ENCODE data around the gene IL1A.

IL1A gene

DNA sequence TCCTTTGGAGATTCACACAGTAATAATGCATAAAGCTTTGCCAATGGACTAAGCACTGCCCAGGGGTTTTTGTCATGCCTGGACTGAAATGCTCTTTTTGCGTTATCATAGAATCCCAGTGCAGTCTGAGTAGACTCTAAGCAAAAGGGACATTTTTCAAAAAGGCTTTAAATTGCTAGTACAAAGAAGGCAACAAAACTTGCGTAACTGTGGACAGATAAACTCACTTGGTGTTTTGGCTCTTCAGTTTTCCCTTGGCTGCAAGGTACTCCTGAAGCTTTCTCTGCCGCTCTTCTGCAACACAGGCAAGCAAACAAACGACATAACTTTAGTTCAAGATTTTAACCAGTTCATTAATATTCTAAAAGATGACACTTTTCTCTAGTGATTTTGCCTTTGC is 22.0 kb downstream of the IL1A start:
- DNase-seq (ENCODE audit: low spot score) = no peak

DNA sequence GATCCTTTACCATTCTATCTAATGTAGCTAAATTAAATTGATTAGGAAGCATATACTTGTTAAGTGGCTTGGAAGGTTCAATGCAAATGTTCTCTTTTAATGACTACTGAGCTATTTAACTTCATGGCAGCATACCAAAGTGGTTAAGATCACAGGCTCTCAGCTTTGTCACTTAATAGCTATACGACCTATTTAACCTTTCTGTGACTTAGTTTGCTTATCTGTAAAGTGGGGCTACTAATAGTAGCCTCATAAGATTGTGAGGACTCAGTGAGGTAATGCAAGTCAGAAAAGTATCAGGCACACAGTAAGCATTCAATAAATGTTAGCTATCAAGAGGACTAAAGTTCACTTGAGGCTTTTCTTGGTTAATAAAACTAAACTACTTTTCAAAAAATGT is 24.1 kb downstream of the IL1A start:
- DNase-seq (ENCODE audit: low spot score) = no peak

DNA sequence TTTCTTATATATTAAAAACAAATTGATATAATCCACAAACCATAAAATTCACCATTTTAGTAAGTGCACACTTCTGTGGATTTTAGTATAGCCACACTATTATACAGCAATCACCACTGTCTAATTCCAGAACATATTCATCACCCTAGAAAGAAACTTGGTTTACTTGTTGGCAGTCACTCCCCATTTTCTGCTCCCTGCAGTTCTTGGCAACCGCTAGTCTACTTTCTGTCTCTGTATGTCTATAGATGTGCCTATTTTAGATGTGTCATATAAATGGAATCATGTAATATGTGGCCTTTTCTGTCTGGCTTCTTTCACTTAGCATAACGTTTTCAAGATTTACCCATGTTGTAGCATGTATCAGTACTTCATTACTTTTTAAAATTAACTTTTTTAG is 25.6 kb downstream of the IL1A start:
- DNase-seq (ENCODE audit: low spot score) = no peak

DNA sequence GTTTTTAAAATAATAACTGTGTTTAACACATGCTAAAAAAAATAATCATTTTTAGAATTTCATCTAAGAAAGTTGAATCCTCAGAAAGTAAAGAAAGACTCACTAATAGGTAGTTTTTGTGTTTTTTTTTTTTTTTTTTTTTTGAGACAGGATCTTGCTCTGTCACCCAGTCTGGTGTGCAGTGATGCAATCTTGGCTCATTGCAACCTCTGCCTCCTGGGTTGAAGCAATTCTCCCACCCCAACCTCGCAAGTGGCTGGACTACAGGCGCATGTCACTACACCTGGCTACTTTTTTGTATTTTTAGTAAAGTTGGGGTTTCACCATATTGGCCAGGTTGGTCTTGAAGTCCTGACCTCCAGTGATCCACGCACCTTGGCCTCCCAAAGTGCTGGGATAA is 27.0 kb downstream of the IL1A start:
- no peak for DNase-seq (ENCODE audit: low spot score)

DNA sequence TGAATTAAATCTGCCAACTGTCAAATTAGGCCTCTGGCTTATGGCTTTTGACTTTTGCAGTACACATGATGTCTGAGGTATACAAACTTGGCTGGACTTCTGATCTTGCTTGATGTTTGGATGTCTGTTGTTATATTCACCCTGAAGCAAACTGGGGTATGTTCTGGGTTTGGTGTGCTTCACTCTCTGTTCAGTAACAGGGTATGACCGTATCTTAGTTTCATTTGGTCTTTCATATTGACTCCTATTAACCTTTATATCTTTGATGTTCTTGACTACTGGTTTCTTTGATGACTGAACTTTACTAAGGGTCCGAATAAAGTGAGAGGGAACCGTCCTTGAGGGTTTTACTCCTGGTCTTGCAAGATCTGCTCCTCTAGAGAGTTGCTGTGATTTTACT is 28.1 kb downstream of the IL1A start:
- no peak for DNase-seq (ENCODE audit: low spot score)

DNA sequence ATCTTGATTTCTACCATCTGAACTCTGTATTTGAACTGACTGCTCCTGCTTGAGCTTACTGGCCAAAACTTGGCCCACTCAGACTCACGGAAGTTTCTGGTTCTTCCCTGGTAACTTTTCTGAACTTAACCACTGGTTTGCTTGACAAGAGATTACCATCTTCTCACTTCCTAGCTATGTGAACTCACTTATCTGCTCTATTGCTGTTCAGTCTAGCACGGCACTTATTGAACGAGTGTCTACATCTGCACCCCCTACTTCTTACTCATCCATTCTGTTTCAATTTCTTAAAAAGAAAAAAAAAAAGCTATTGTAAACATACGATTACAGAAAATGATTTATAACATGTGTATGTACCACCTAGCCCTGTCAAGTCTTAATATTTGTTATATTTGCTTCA is 28.8 kb downstream of the IL1A start:
- DNase-seq (ENCODE audit: low spot score) = no peak

DNA sequence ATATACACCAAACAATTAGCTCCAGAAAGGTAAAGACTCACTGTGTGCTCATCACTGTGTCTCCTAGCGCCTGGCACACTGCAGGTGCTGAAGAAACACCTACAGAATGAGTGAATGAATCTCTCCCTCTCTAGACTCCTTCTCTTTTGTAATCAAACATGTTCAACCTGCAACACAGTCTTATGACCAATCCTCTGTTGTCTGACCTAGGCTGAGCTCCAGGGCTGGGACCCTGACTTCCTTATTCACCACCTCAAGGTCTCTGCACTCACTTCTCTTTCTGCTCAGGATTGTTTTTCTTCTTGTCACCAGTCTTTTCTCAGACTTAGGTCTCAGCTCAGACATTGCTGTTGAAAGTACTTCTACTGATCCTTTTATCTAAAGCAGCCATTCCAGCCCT is 29.7 kb downstream of the IL1A start:
- no peak for DNase-seq (ENCODE audit: low spot score)

DNA sequence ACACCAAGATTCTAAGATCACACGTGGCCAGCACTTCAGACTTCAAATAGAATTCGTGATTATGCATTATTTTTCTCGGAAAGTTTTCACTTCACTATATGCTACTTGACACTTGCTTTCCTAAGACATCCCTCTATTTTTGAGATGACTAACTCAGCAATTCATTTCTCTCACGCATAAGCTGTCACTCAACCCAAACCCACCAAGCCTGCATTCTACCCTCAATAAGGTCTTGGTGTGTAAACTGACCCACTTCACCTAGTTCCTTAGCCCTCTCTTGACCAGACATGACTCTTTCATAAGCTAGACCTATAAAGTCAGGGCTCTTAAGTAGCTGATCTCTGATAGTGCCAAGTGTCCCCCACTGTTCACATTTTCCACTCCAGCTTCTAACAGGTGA is 31.6 kb downstream of the IL1A start:
- no peak for DNase-seq (ENCODE audit: low spot score)

DNA sequence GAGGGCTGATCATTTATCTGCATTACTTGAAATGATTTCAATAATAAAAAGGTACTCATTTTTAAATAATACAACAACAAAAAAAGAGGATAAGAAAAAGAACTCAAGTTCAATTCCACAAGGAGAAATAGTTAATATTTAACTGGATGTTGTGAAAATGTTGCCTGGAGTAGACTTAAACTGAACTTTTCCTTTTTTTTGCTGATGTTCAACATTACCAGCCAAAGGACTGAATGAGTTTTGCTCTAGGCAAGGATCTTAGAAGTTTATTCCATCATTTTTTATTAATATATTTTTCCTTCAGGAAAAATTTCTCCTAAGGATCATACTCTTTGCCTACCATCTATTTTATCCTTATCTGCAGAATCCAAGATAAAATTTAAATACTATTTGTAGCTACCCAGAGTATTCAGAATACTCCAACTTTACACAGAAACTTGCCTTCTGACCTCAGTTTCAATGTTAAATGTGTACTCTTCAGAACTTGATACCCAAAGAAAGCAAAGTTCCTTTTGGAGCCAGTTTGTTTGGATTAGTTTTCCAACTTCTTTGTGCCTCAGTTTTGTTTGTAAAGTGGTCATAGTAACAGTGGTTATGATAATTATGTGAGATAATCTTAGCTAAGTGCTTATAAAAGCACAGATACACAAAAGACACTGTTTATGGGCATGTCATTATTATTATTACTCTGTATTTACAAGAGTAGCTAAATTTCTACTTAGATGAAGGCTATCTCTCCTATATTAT is 32.7 kb downstream of the IL1A start:
- DNase-seq (ENCODE audit: low spot score) = no peak

DNA sequence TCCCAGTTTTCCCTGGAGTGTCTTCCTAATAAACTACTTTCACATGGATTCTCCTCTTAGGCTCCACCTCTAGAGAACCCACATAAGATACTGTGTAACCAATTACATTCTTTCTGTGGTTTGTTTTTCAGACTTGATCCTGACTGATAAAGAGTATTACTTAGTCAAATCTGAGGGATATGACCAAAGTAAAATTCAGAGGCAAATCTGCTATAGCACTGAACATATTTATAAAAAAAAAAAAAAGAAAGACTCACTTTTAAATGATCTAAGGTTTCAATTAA is 33.8 kb downstream of the IL1A start:
- DNase-seq (ENCODE audit: low spot score) = peak; percentile 31

DNA sequence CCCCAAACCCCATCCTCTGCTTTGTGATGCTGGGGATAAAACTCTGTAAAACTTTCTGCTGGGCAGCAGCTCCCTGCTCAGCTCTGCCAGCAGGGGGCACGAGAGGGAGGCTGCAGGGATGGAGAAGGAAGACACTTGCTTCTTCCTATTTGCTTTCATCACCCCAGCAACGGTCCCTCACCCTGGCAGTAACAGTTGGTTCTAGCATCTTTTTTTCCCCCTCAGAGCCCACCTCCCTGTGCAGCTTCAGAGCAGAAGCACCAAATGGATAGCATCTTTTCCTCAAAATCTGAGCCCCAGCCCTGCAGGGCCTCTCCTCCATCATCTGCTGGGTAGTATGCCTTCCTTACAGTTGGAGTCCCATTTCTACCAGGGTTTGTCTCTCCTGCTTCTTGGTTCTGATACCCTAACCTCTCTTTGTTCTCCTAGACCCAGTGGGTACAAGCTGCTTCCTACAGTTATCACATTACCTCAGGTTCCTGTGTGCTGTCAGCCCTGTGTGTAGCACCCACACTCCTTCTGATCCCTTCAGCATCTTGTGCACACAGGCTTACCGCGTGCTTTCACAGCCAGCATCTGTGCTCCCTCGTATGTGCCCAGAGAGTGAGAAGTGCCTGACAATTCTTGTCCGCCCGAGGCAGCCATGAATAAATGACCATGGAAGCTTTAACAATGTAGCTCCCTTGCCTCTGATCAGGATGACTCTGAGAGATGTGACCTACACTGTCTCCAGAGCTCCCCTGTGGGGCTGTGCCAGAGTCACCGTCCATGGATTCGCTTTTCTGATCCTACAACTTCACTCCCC is 34.3 kb downstream of the IL1A start:
- peak; percentile 78 for DNase-seq (ENCODE audit: low spot score)

DNA sequence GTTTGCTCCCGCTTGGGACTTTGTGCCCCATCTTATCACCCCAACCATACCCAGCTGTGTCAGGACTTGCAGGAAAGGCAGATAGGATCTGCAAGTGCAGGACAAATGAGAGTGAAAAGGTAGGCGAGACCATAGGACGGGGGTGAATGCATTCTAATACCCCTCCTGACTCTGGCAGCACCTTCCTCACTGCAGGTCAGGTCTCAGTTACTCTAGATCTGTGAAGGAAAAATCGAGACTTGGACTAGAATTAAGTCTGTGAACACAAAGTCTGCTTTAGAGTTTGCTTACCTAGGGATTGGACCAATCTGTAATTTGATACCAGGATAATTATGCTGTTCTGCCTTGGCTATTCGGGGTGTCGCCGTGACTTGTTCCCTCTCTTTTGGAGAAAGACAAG is 43.8 kb downstream of the IL1A start:
- no peak for DNase-seq (ENCODE audit: low spot score)

DNA sequence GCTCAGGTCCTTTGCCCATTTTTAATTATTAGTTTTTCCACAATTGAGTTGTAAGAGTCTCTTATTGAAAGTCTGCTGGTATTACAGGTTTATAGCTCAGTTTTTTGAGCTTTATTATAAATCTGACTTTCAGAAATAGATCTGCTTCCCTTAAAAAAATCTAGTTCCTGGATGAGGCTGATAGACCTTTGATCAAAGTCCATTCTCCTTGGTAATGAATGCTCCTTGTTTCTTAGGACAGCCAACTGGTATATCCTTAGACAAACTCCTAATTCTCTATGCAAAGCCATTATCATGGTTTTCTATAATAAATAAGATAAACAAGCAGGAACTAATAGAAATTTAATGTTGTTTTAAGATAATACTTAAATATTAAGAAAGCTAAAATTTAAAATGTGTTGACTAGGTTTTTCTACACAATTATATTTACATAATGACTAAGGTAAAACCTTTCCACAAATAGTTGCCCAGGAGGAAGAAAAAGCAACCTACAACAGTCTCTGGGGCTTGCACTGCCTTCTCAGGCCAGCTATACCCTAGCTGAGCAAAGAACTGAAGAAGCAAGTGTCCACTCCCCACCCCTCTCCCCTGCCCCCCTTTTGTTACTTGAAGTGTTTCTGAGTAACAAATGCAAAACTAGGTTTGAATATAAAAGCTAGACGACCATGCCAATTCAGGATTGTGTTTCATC is 46.6 kb downstream of the IL1A start:
- DNase-seq (ENCODE audit: low spot score) = no peak

DNA sequence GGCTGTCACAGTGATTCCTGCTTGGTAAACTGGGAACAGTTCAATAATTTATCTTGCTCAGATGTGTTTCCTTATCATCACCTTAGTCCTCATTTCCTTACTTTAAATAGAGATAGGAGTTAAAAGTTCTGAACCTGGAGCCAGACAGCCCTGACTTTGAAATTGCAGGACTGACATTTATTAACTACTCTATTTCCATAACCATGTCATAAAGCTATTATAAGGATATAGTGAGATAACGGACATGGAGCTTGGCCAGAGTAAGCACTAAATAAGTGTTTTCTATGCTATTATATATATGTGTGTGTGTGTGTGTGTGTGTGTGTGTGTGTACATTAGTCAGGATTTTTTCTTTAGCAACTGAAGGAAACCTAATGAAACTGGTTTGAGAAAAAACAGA is 50.4 kb downstream of the IL1A start:
- DNase-seq (ENCODE audit: low spot score) = no peak

DNA sequence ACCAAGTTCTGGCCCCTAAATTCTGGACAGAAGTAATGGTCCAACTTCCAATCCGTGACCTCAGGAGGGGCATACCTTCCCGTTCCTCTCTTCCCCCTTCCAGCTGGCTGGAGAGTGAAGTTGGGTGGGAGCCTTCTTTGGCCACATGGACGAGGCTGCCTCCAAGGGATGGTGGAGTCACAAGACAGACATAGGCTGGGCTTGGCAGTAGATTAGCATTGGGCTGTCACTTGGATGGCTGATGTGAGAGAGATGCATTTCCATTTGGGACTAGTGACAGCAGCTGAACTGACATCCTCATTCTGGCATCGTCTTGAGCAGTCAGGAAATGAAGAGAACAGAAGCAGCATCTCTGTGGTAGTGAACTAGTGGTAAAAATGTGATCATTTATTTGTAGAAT is 50.8 kb downstream of the IL1A start:
- no peak for DNase-seq (ENCODE audit: low spot score)

DNA sequence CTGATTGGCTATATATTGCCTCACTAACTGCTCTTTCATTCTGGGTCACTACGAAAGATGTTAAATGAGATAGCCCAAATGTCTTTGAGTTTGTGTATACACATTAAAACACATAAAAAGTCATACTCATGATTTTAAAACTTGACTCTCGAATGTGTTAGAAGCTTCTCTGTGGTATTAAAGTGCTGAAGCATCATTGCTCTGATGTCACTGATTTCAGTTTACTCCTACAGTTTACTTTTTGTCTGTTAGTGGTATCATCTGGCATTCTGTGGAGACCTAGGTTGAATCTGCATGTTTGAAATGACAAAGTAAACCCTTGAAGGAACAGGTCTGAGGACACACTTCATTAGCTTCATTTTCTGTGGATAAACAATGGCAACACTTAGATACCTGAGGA is 52.8 kb downstream of the IL1A start:
- DNase-seq (ENCODE audit: low spot score) = no peak

DNA sequence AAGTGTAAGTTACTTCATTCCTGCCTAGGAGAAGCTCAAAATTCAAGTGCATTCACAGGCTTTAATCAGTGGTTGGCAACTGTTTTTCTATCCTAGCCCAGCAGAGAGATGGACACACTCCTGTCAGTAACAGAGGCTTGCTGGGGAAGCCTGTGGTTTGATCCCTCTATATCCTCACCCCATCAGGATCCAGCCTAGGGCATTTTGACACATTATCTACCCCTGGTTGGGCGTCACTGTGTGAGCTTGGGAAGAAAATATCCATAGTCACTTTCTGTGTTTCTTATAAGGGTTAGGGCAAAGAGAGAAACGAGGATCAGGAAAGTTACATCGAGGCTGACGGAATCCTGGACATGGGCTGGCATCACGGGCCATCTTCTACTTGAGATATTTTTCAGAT is 53.5 kb downstream of the IL1A start:
- DNase-seq (ENCODE audit: low spot score) = no peak

DNA sequence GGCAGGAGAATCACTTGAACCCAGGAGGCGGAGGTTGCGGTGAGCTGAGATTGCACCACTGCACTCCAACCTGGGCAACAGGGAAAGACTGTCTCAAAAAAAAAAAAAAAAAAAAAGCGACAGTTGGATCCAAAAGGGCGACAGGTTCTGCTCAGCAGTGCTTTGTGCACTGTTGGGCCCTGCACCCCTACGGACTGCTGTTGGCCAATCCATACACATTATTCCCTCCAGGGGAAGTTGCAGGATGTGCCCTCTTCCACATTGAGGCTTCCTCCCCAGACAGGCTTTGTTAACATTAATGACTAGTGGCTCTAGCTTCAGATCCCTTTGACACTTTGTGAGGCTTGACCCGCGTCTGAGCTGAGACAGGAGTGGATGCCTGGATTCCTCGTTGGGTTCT is 54.1 kb downstream of the IL1A start:
- DNase-seq (ENCODE audit: low spot score) = no peak

DNA sequence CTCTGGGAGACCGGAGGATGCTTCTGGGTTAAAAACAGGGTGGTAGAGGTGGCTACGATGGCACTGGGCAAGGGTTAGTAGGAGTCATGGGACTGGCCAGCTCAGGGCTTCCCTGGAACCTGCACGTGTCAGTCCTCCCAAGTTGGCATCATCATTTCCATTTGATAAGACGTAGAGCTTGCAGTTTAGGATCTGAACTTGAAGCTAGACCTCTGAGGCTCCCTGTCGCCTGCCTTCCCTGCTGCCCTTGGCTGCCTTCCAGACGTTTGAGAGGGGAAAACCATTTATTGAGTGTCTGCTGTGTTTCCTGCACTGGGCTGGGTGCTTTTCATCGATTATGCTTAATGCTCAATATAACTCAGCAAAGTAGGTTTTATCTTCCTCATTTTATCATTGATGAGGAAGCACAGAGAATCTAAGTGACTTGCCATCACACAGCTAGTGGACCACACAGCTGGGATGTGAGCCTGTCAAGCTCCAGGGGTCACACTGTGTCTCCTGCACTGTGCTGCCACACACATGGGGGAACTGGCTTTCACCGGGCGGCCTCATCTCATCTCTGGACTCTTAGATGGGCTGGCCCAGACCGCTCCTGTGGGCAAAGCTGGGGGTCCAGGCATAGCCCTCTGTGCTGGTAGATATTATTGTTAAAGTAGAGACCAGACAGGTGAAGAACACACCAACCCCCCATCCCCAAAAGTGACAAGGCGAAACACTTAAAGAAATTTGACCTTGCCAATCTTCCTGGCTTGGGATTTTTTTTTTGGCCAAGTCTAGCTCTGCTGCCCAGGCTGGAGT is 55.7 kb downstream of the IL1A start:
- DNase-seq (ENCODE audit: low spot score) = no peak

DNA sequence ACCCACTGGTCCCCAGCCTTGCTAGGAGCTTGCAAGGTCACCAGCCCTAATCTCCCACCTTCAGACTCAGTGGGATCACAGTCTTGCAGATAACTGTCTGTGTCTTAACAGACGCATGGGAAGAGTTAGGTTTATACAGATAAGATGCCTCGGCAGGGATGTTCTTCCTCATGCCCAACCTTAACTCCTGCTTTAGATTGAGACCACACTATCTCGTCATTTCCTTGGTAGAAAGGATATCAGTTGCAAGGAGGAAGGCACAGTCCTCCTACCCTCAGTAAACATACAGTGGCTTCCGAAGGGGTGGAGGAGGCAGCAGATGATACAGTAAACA is 56.3 kb downstream of the IL1A start:
- no peak for DNase-seq (ENCODE audit: low spot score)

DNA sequence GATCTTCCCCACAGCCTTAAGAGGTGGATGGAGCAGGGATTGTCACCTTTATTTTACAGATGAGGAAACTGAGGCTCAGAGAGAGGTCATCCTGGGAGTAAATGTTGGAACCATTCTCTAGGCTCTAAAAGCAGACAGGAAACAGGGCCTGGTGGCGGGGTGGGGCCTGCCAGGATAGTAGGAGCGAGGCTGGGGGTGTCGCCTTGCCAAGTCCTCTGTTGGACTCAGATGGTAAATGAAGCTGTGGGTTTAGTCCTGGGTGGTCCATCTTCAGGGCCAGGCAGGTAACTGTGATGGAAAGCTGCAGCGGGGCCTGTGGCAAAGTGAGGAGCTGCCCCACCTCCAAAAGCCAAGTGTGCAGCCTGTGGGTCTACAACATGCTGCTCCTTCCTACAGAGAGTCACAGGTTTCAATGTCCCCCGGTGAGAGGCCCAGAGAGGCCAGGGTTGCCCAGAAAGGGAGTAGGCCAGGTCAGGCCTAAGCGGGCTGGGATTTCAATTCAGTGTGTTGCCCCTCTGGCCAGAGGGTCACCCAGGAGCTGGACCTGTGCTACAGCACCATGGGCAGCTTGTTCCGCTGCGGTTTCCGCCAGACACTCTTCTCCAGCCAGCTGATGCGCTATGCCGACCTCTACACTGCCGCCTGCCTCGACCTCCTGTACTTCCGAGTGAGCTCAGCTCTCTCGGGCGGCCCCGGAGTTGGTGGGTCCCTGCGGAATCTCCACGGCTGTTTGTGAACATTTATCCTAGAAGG is 56.8 kb downstream of the IL1A start:
- DNase-seq (ENCODE audit: low spot score) = no peak
